ENCODE data around the gene DHRS7.
A peak's percentile ranks its signal among the peaks of the same experiment; 100 is the strongest.

Gene DHRS7

GRCh38 chr14:60175255-60175902 lies 10.2 kb upstream of the DHRS7 start:
- Histone ChIP-seq H4K20me1 (ENCODE audit: insufficient read depth, low read length, poor library complexity, severe bottlenecking) (no peaks in the 10 kb centered on the region), H3F3A (ENCODE audit: low read depth) (no peaks in the 10 kb centered on the region), H3K4me1 (ENCODE audit: insufficient read depth, low read length, poor library complexity, severe bottlenecking) (no peaks in the 10 kb centered on the region), H2AFZ (ENCODE audit: low read length) (0 out of 2 replicates have a peak overlapping the region, but pooled peaks have one; percentile 28), H3K9me2 (replicated peaks; ENCODE audit: low read depth, low read length) (no peaks in the 10 kb centered on the region), H3K9me3 (ENCODE audit: insufficient read depth, low read depth, low read length) (peaks cover 7% of the 10 kb centered on the region), H3K36me3 (ENCODE audit: insufficient read depth, low read length) (no peaks in the 10 kb centered on the region), H3K9ac (ENCODE audit: low read depth, low read length, poor library complexity, severe bottlenecking) (no peak overlapping the region), H3K27me3 (ENCODE audit: insufficient read depth, low read length, poor library complexity, severe bottlenecking) (no peaks in the 10 kb centered on the region), H3K79me2 (ENCODE audit: insufficient read depth, low read length) (no peaks in the 10 kb centered on the region), H3K4me2 (ENCODE audit: low read depth, low read length, poor library complexity, severe bottlenecking) (no peak overlapping the region), H3K4me3 (ENCODE audit: low read length, poor library complexity, severe bottlenecking) (no peak overlapping the region)
- TF ChIP-seq EZH2phosphoT487 (IDR thresholded peaks at IDR 0.05; ENCODE audit: borderline replicate concordance), result no peak
- TF ChIP-seq CTCF (conservative IDR thresholded peaks at IDR 0.05; ENCODE audit: low read length), result no peak

GRCh38 chr14:60174352-60175254 lies 9.4 kb upstream of the DHRS7 start:
- no peaks in the 10 kb centered on the region for H3F3A ChIP-seq (ENCODE audit: low read depth)
- H3K36me3 ChIP-seq (ENCODE audit: insufficient read depth, low read length), result no peaks in the 10 kb centered on the region
- no peaks in the 10 kb centered on the region for H3K9me2 ChIP-seq (replicated peaks; ENCODE audit: low read depth, low read length)
- H3K27me3 ChIP-seq (ENCODE audit: insufficient read depth, low read length, poor library complexity, severe bottlenecking), result no peaks in the 10 kb centered on the region
- H3K79me2 ChIP-seq (ENCODE audit: insufficient read depth, low read length), result no peaks in the 10 kb centered on the region
- no peak overlapping the region for H2AFZ ChIP-seq (ENCODE audit: low read length)
- no peak for TF ChIP-seq CTCF (conservative IDR thresholded peaks at IDR 0.05; ENCODE audit: low read length)
- TF ChIP-seq EZH2phosphoT487 (IDR thresholded peaks at IDR 0.05; ENCODE audit: borderline replicate concordance), result no peak
- H3K9ac ChIP-seq (ENCODE audit: low read depth, low read length, poor library complexity, severe bottlenecking), result no peak overlapping the region
- no peaks in the 10 kb centered on the region for H4K20me1 ChIP-seq (ENCODE audit: insufficient read depth, low read length, poor library complexity, severe bottlenecking)
- no peaks in the 10 kb centered on the region for H3K4me1 ChIP-seq (ENCODE audit: insufficient read depth, low read length, poor library complexity, severe bottlenecking)
- no peak overlapping the region for H3K4me2 ChIP-seq (ENCODE audit: low read depth, low read length, poor library complexity, severe bottlenecking)
- no peak overlapping the region for H3K4me3 ChIP-seq (ENCODE audit: low read length, poor library complexity, severe bottlenecking)
- H3K9me3 ChIP-seq (ENCODE audit: insufficient read depth, low read depth, low read length), result peaks cover 7% of the 10 kb centered on the region

- Histone ChIP-seq H3K4me1 (ENCODE audit: insufficient read depth, low read length, poor library complexity, severe bottlenecking) (no peaks in the 10 kb centered on the region), H3K9ac (ENCODE audit: low read depth, low read length, poor library complexity, severe bottlenecking) (no peak overlapping the region), H3K9me2 (replicated peaks; ENCODE audit: low read depth, low read length) (no peaks in the 10 kb centered on the region), H3F3A (ENCODE audit: low read depth) (no peaks in the 10 kb centered on the region), H3K4me2 (ENCODE audit: low read depth, low read length, poor library complexity, severe bottlenecking) (no peak overlapping the region), H3K79me2 (ENCODE audit: insufficient read depth, low read length) (no peaks in the 10 kb centered on the region), H3K9me3 (ENCODE audit: insufficient read depth, low read depth, low read length) (no peaks in the 10 kb centered on the region), H3K36me3 (ENCODE audit: insufficient read depth, low read length) (no peaks in the 10 kb centered on the region), H3K27me3 (ENCODE audit: insufficient read depth, low read length, poor library complexity, severe bottlenecking) (no peaks in the 10 kb centered on the region), H3K4me3 (ENCODE audit: low read length, poor library complexity, severe bottlenecking) (no peak overlapping the region), H2AFZ (ENCODE audit: low read length) (no peak overlapping the region), H4K20me1 (ENCODE audit: insufficient read depth, low read length, poor library complexity, severe bottlenecking) (no peaks in the 10 kb centered on the region)
- TF ChIP-seq CTCF (conservative IDR thresholded peaks at IDR 0.05; ENCODE audit: low read length) (no peak), EZH2phosphoT487 (IDR thresholded peaks at IDR 0.05; ENCODE audit: borderline replicate concordance) (no peak)
Observed at GRCh38 chr14:60171690-60172089, 6.5 kb upstream of the DHRS7 start.
